Measurements from ENCODE around the gene ZAP70. TPM values are rescaled to one million over a fixed set of nuclear protein-coding genes. Genes with fewer than 3 reads are reported as not detected.

Gene ZAP70
- total and polyA plus RNA-seq, 2 donors from 2014 or later: 0.37 to 15.0 TPM

GRCh38 chr2:97726261-97727064 lies 13.1 kb downstream of the ZAP70 start:
- Histone ChIP-seq H3K9ac (ENCODE audit: low read length in 3 of 3) (no peak overlapping the region), H3K9me3 (ENCODE audit: control insufficient read depth in 2 of 3, insufficient read depth in 1 of 3, low read length in 3 of 3) (peaks cover 0 to 6% (median 5%) of the 10 kb centered on the region in 3 donors), H3K4me1 (ENCODE audit: control insufficient read depth in 2 of 3, insufficient read depth in 2 of 3, low read depth in 1 of 3, low read length in 3 of 3) (no peaks in the 10 kb centered on the region), H3K27ac (ENCODE audit: low read depth in 2 of 2, low read length in 2 of 2) (no peak overlapping the region), H3K4me3 (ENCODE audit: low read length in 3 of 3) (no peak overlapping the region), H3K36me3 (ENCODE audit: control insufficient read depth in 2 of 3, insufficient read depth in 3 of 3, low read length in 3 of 3) (no peaks in the 10 kb centered on the region), H3K27me3 (ENCODE audit: control insufficient read depth, insufficient read depth, low read length) (no peaks in the 10 kb centered on the region)
- TF ChIP-seq CTCF (IDR thresholded peaks at IDR 0.05; ENCODE audit: borderline replicate concordance, extremely low read depth, insufficient read depth): no peak
- FAIRE-seq (no peak), DNase-seq (peak in 2 of 5 donors; percentile 39 to 46)
- intact Hi-C loops (cut with DNase I): no loop called here

GRCh38 chr2:97727296-97727695 lies 13.9 kb downstream of the ZAP70 start:
- peaks cover 0 to 6% (median 5%) of the 10 kb centered on the region in 3 donors for H3K9me3 ChIP-seq (ENCODE audit: control insufficient read depth in 2 of 3, insufficient read depth in 1 of 3, low read length in 3 of 3)
- H3K36me3 ChIP-seq (ENCODE audit: control insufficient read depth in 2 of 3, insufficient read depth in 3 of 3, low read length in 3 of 3): no peaks in the 10 kb centered on the region
- DNase-seq: peak in 1 of 5 donors; percentile 24
- no peak overlapping the region for H3K9ac ChIP-seq (ENCODE audit: low read length in 3 of 3)
- intact Hi-C loops (cut with DNase I): no loop called here
- no peak overlapping the region for H3K27ac ChIP-seq (ENCODE audit: low read depth in 2 of 2, low read length in 2 of 2)
- no peaks in the 10 kb centered on the region for H3K4me1 ChIP-seq (ENCODE audit: control insufficient read depth in 2 of 3, insufficient read depth in 2 of 3, low read depth in 1 of 3, low read length in 3 of 3)
- no peak overlapping the region for H3K4me3 ChIP-seq (ENCODE audit: low read length in 3 of 3)
- no peak for TF ChIP-seq CTCF (IDR thresholded peaks at IDR 0.05; ENCODE audit: borderline replicate concordance, extremely low read depth, insufficient read depth)
- FAIRE-seq: no peak
- no peaks in the 10 kb centered on the region for H3K27me3 ChIP-seq (ENCODE audit: control insufficient read depth, insufficient read depth, low read length)

- Histone ChIP-seq H3K27ac (ENCODE audit: low read depth in 2 of 2, low read length in 2 of 2) (no peak overlapping the region), H3K27me3 (ENCODE audit: control insufficient read depth, insufficient read depth, low read length) (no peaks in the 10 kb centered on the region), H3K9ac (ENCODE audit: low read length in 3 of 3) (no peak overlapping the region), H3K36me3 (ENCODE audit: control insufficient read depth in 2 of 3, insufficient read depth in 3 of 3, low read length in 3 of 3) (no peaks in the 10 kb centered on the region), H3K9me3 (ENCODE audit: control insufficient read depth in 2 of 3, insufficient read depth in 1 of 3, low read length in 3 of 3) (peaks cover 0 to 6% (median 5%) of the 10 kb centered on the region in 3 donors), H3K4me1 (ENCODE audit: control insufficient read depth in 2 of 3, insufficient read depth in 2 of 3, low read depth in 1 of 3, low read length in 3 of 3) (no peaks in the 10 kb centered on the region), H3K4me3 (ENCODE audit: low read length in 3 of 3) (no peak overlapping the region)
- DNase-seq (peak in 2 of 5 donors; percentile 41 to 48), FAIRE-seq (no peak)
- TF ChIP-seq CTCF (IDR thresholded peaks at IDR 0.05; ENCODE audit: borderline replicate concordance, extremely low read depth, insufficient read depth): no peak
- intact Hi-C loops (cut with DNase I): no loop called here
Measured at GRCh38 chr2:97728091-97728731, 14.8 kb downstream of the ZAP70 start.
